PFSK-1 (cell line): ENCODE measurements around the gene MKLN1.

Source experiments
- FOXP2 ChIP-seq: optimal IDR thresholded peaks from 2 replicates; pipeline ENCODE3; 2011; ENCODE audit warnings: borderline replicate concordance, control low read depth, inconsistent platforms; ENCODE audit not compliant: insufficient read depth; ENCODE audit errors: extremely low read length, extremely low read depth
- POLR2AphosphoS5 ChIP-seq: IDR thresholded peaks from 2 replicates; pipeline ENCODE4 v1.6.1; 2012; ENCODE audit warnings: low read depth, mild to moderate bottlenecking, control low read depth, low read length, moderate library complexity
- SIN3A ChIP-seq: IDR thresholded peaks from 2 replicates; pipeline ENCODE4 v1.6.1; 2012; ENCODE audit warnings: mild to moderate bottlenecking, low read length, moderate library complexity, borderline replicate concordance; ENCODE audit not compliant: insufficient read depth
- TAF1 ChIP-seq: IDR thresholded peaks from 2 replicates; pipeline ENCODE4 v1.6.1; 2012; ENCODE audit warnings: low read length, control low read depth, borderline replicate concordance; ENCODE audit not compliant: insufficient read depth
- TF ChIP-seq, protein P1 (sequence below), 2 experiments: IDR thresholded peaks; 2 replicates each; pipeline versions ENCODE4 v1.6.1 to v1.8.0; 2011 to 2012; ENCODE audit warnings: low read depth in 2 of 2, low read length in 2 of 2, control low read depth in 1 of 2, inconsistent platforms in 1 of 2, mild to moderate bottlenecking in 1 of 2, moderate library complexity in 1 of 2; ENCODE audit not compliant: insufficient read depth in 1 of 2

DNA sequence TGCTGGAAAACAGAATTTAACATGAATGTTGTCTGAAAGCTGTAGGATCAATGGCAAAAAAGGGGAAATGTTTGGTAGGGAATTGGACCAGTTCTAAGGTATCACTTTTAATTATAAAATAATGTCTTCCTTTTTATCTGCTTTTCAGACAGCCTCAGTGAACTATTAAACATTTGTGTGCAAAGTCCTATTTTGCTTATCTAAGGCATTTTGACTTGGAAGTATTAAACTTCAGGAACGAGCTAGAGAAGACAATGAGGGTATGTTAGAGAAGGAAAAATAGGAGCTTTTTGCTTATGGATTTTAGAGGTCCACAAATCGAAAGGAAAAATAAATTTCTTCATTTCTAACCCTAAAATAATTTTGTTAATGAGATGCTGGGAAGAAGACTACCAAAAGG, 165.4 kb downstream of the MKLN1 start:
- no peak for TF ChIP-seq POLR2AphosphoS5
- TF ChIP-seq, protein P1, sequence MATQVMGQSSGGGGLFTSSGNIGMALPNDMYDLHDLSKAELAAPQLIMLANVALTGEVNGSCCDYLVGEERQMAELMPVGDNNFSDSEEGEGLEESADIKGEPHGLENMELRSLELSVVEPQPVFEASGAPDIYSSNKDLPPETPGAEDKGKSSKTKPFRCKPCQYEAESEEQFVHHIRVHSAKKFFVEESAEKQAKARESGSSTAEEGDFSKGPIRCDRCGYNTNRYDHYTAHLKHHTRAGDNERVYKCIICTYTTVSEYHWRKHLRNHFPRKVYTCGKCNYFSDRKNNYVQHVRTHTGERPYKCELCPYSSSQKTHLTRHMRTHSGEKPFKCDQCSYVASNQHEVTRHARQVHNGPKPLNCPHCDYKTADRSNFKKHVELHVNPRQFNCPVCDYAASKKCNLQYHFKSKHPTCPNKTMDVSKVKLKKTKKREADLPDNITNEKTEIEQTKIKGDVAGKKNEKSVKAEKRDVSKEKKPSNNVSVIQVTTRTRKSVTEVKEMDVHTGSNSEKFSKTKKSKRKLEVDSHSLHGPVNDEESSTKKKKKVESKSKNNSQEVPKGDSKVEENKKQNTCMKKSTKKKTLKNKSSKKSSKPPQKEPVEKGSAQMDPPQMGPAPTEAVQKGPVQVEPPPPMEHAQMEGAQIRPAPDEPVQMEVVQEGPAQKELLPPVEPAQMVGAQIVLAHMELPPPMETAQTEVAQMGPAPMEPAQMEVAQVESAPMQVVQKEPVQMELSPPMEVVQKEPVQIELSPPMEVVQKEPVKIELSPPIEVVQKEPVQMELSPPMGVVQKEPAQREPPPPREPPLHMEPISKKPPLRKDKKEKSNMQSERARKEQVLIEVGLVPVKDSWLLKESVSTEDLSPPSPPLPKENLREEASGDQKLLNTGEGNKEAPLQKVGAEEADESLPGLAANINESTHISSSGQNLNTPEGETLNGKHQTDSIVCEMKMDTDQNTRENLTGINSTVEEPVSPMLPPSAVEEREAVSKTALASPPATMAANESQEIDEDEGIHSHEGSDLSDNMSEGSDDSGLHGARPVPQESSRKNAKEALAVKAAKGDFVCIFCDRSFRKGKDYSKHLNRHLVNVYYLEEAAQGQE (IDR thresholded peaks at IDR 0.05; ENCODE audit: insufficient read depth in 1 of 2, low read depth in 2 of 2, low read length in 2 of 2), result no peak
- TF ChIP-seq SIN3A, result no peak
- no peak for TF ChIP-seq TAF1
- no peak for TF ChIP-seq FOXP2
